A673 (cell line): ENCODE results near the gene ZNRD2. TPM values are rescaled to one million over a fixed set of nuclear protein-coding genes. Genes with fewer than 3 reads are reported as not detected.

ENCODE experiments used
- BruUV-seq: library from RNA; stranded (reverse); fragments of 400-500 nt; replicated peaks from 2 replicates; lab custom pipeline; 2021; lab: Mats Ljungman, UMichigan
- CTCF ChIA-PET: fragments of 300-600 bp; sonication (Branson Sonifier 250); formaldehyde crosslinking; loops from one replicate; lab custom pipeline; 2022; ENCODE audit warnings: antibody characterized with exemption; lab: Charles Lee
- POLR2A ChIA-PET: fragments of 300-600 bp; sonication (Branson Sonifier 250); formaldehyde crosslinking; loops from one replicate; lab custom pipeline; 2022; ENCODE audit warnings: antibody characterized with exemption; ENCODE audit not compliant: low non-redundant PET; lab: Charles Lee
- DNase-seq: peaks from one replicate; pipeline ENCODE4 v3.0.0-alpha.2; 2015; ENCODE audit warnings: low spot score
- H3K27ac ChIP-seq: fragments of 200-600 bp; sonication (generic); 2 replicates; pipeline ENCODE4 v1.5.1; 2016; ENCODE audit warnings: mixed run types, low read depth, mild to moderate bottlenecking, mixed read lengths, antibody characterized with exemption, low read length; ENCODE audit not compliant: poor library complexity, severe bottlenecking
- H3K27me3 ChIP-seq: fragments of 200-600 bp; sonication (generic); replicated peaks from 2 replicates; pipeline ENCODE4 v1.6.1; 2017; ENCODE audit warnings: mixed run types, low read depth, mild to moderate bottlenecking, mixed read lengths, antibody characterized with exemption, low read length; ENCODE audit not compliant: insufficient read depth, poor library complexity
- H3K36me3 ChIP-seq: fragments of 200-600 bp; sonication (generic); 2 replicates; pipeline ENCODE4 v1.6.1; 2016; ENCODE audit warnings: mixed run types, mild to moderate bottlenecking, mixed read lengths, antibody characterized with exemption, low read length; ENCODE audit not compliant: insufficient read depth, poor library complexity, severe bottlenecking
- H3K4me1 ChIP-seq: fragments of 200-600 bp; sonication (generic); 2 replicates; pipeline ENCODE4 v1.6.1; 2017; ENCODE audit warnings: mixed run types, mild to moderate bottlenecking, mixed read lengths, antibody characterized with exemption, low read length; ENCODE audit not compliant: insufficient read depth, poor library complexity, severe bottlenecking
- H3K4me3 ChIP-seq: fragments of 200-600 bp; sonication (generic); 2 replicates; pipeline ENCODE4 v1.5.1; 2016; ENCODE audit warnings: low read depth, mixed run types, mild to moderate bottlenecking, mixed read lengths, low read length; ENCODE audit not compliant: poor library complexity, severe bottlenecking
- H3K9me3 ChIP-seq: fragments of 200-600 bp; sonication (generic); 2 replicates; pipeline ENCODE4 v1.6.1; 2016; ENCODE audit warnings: mixed run types, low read depth, mild to moderate bottlenecking, mixed read lengths, antibody characterized with exemption, low read length; ENCODE audit not compliant: poor library complexity, severe bottlenecking
- CTCF ChIP-seq: fragments of 300-800, 200-600 bp; sonication (generic); conservative IDR thresholded peaks from 2 replicates; pipeline ENCODE4 v1.5.1; 2017; ENCODE audit warnings: low read depth, mild to moderate bottlenecking, antibody characterized with exemption, low read length, moderate library complexity, mixed read lengths
- EZH2 ChIP-seq: fragments of 200-600 bp; sonication (generic); IDR thresholded peaks from 2 replicates; pipeline ENCODE4 v1.6.1; 2017; ENCODE audit warnings: borderline replicate concordance, low read depth, mild to moderate bottlenecking, mixed read lengths, antibody characterized with exemption, low read length; ENCODE audit not compliant: poor library complexity, severe bottlenecking
- intact Hi-C: fragments of 100-400 bp; cut with micrococcal nuclease; formaldehyde crosslinking; loops from one replicate; pipeline ENCODE4 v1.10.0; 2022; ENCODE audit not compliant: unreplicated experiment
- total RNA-seq: library from RNA; stranded (reverse); gene quantifications from 2 replicates; pipeline ENCODE4 v1.2.3, GENCODE V29; 2021

ZNRD2 gene
- total RNA-seq, 1 experiment from 2014 or later, result 98.9 TPM

GRCh38 chr11:65574811-65575567 is 4.7 kb downstream of the ZNRD2 start:
- Histone ChIP-seq H3K27me3 (no peaks in the 10 kb centered on the region), H3K36me3 (peaks cover 3% of the 10 kb centered on the region), H3K4me1 (peaks cover 45% of the 10 kb centered on the region), H3K9me3 (no peaks in the 10 kb centered on the region), H3K27ac (peak overlapping the region; percentile 75), H3K4me3 (peak overlapping the region; percentile 87)
- BruUV-seq, result no TSS peak
- ChIA-PET POLR2A (no interaction called here), CTCF (no interaction called here)
- TF ChIP-seq CTCF (no peak), EZH2 (no peak)
- intact Hi-C loops, result loop anchor here (5.0 kb wide), 2 partner anchors 32 to 193 kb away; partner anchors contain the start of gene SLC25A45
- DNase-seq, result peak; percentile 55

- Histone ChIP-seq H3K27me3 (no peaks in the 10 kb centered on the region), H3K36me3 (peaks cover 3% of the 10 kb centered on the region), H3K9me3 (no peaks in the 10 kb centered on the region), H3K4me3 (peak within 1 kb of the TSS; percentile 87), H3K4me1 (peaks cover 45% of the 10 kb centered on the region), H3K27ac (peak within 1 kb of the TSS; percentile 75)
- intact Hi-C loops, result no loop called here
- ChIA-PET CTCF (no interaction called here), POLR2A (interaction anchor here (0.7 kb wide), 1 partner anchor 77 kb away, joined by 15 read pairs; no protein-coding TSS in a partner anchor)
- DNase-seq, result peak; percentile 78
- TF ChIP-seq CTCF (no peak), EZH2 (no peak)
- BruUV-seq, result no TSS peak
Observed at GRCh38 chr11:65575568-65576231, 5.4 kb downstream of the ZNRD2 start, which contains the start of gene EHBP1L1. Gene EHBP1L1 (plus strand): TSS chr11:65576053. CDS start chr11:65576303, 250 bp downstream.

- no peak for DNase-seq
- Histone ChIP-seq H3K27ac (peak overlapping the region; percentile 74), H3K27me3 (no peaks in the 10 kb centered on the region), H3K9me3 (no peaks in the 10 kb centered on the region), H3K36me3 (peaks cover 7% of the 10 kb centered on the region), H3K4me1 (peaks cover 39% of the 10 kb centered on the region), H3K4me3 (peak overlapping the region; percentile 87)
- ChIA-PET CTCF (interaction anchor here (0.9 kb wide), 1 partner anchor 17 kb away, joined by 3 read pairs; no protein-coding TSS in a partner anchor), POLR2A (interaction anchor here (0.7 kb wide), 2 partner anchors 76 to 99 kb away, joined by 3 to 15 read pairs; no protein-coding TSS in a partner anchor)
- no TSS peak for BruUV-seq
- intact Hi-C loops, result no loop called here
- no peak for TF ChIP-seq CTCF
- no peak for TF ChIP-seq EZH2
Observed at GRCh38 chr11:65576232-65576866, 6.1 kb downstream of the ZNRD2 start.
